ENCODE data around the gene BPGM. TPM values are rescaled to one million over a fixed set of nuclear protein-coding genes. Genes with fewer than 3 reads are reported as not detected.

BPGM gene
- total and polyA plus RNA-seq, 4 donors, result 44.7 to 121 (median 52.2) TPM

DNA sequence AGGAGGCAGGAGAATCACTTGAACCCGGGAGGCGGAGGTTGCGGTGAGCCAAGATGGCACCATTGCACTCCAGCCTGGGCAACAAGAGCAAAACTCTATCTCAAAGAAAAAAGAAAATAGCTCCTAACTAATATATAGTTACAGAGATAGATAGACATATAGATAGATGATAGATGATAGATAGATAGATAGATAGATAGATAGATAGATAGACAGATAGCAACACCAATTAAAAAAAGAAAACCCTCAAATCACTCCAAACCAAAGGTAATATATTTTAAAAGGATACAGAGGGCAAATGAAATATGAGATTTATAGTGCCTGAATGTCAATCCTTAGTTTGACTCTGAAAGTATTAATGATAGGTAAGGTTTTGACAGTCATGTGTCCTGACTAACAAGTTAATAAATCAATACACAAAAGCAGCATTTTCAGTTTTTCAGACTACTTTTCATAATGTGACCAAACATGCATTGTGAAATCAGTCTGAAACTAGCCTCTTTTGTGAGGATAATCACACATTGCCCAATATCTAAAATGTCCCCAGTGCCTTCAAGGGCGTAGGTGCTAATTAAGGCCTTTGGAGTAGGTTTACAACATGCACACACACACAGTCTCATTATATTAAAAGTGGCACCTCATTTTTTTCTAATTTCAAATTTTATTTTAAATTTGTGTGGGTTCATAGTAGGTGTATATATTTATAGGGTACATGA is 61.2 kb downstream of the BPGM start:
- no peak overlapping the region for H3K27ac ChIP-seq (ENCODE audit: low read depth, low read length)
- no peak overlapping the region for H3K4me3 ChIP-seq (ENCODE audit: low read depth, low read length)
- no peaks in the 10 kb centered on the region for H3K27me3 ChIP-seq (ENCODE audit: control insufficient read depth, insufficient read depth, low read length)
- DNase-seq (ENCODE audit: low read depth in 4 of 6, low spot score in 6 of 6), result no peak
- no peaks in the 10 kb centered on the region for H3K4me1 ChIP-seq (ENCODE audit: control insufficient read depth, insufficient read depth, low read length)
- no peaks in the 10 kb centered on the region for H3K36me3 ChIP-seq (ENCODE audit: control insufficient read depth, insufficient read depth, low read length)
- 100% methylated on average over 3 of the region's 4 CpGs for WGBS (ENCODE audit: insufficient coverage)
- no peaks in the 10 kb centered on the region for H3K9me3 ChIP-seq (ENCODE audit: control insufficient read depth, insufficient read depth, low read length)

DNA sequence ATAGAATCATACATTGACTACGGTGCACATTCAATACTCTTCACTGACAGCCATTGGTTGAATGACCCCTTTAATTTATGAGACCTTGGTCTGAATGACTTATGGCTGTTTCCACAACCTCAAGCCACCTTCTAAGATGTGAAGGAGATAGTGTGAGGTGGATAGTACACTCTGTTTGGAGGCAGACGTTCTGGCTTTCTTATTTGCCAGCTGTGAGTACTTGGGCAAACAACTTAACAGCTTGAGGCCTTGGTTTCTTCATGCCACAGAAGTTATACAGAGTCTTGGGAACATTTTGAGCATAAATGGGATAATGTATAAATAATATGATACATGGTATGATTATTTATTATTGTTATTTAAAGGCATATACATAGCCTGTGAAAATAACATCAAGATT is 62.0 kb downstream of the BPGM start:
- H3K4me1 ChIP-seq (ENCODE audit: control insufficient read depth, insufficient read depth, low read length), result no peaks in the 10 kb centered on the region
- H3K9me3 ChIP-seq (ENCODE audit: control insufficient read depth, insufficient read depth, low read length), result no peaks in the 10 kb centered on the region
- no CpG with 5 or more reads among the region's 2 CpGs for WGBS (ENCODE audit: insufficient coverage)
- DNase-seq (ENCODE audit: low read depth in 4 of 6, low spot score in 6 of 6), result no peak
- H3K27ac ChIP-seq (ENCODE audit: low read depth, low read length), result no peak overlapping the region
- no peaks in the 10 kb centered on the region for H3K36me3 ChIP-seq (ENCODE audit: control insufficient read depth, insufficient read depth, low read length)
- no peak overlapping the region for H3K4me3 ChIP-seq (ENCODE audit: low read depth, low read length)
- no peaks in the 10 kb centered on the region for H3K27me3 ChIP-seq (ENCODE audit: control insufficient read depth, insufficient read depth, low read length)

DNA sequence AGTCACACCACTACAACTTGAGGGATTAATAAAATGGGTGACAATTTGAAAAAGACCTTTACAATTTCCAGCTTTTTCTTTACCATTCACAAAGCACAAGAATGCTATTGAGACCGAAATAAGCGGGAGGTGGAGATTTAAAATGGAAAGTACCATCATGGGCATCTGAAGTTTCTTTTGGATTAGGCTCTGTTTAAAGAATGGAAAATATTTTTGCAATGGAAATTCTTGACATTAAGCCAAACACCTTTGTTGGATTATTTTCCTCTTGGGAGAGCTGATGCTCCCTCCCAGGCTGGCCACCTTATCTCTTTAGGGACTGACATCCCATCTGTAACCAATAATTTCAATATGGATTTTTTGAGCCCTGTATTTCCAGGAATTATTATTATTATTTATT is 62.5 kb downstream of the BPGM start:
- H3K9me3 ChIP-seq (ENCODE audit: control insufficient read depth, insufficient read depth, low read length), result no peaks in the 10 kb centered on the region
- no peak overlapping the region for H3K4me3 ChIP-seq (ENCODE audit: low read depth, low read length)
- WGBS (ENCODE audit: insufficient coverage), result no CpG with 5 or more reads among the region's 2 CpGs
- H3K27me3 ChIP-seq (ENCODE audit: control insufficient read depth, insufficient read depth, low read length), result no peaks in the 10 kb centered on the region
- no peak overlapping the region for H3K27ac ChIP-seq (ENCODE audit: low read depth, low read length)
- no peaks in the 10 kb centered on the region for H3K4me1 ChIP-seq (ENCODE audit: control insufficient read depth, insufficient read depth, low read length)
- no peaks in the 10 kb centered on the region for H3K36me3 ChIP-seq (ENCODE audit: control insufficient read depth, insufficient read depth, low read length)
- no peak for DNase-seq (ENCODE audit: low read depth in 4 of 6, low spot score in 6 of 6)

DNA sequence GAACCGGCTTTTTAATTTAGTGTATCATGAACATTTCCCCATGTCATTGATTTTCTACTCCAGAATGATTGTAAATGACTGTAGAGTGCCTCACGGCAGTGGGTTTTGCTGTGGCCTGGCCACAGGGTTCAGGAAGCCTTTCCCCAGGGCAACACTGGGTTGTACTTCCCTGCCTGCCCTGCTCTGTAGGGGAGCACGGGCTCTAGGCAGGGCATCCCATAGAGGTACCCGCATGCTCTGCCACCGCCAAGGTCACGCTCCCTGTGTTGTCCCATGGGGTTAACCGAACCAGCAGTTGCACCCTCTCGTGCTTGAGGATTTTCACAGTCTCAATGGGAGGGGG is 63.8 kb downstream of the BPGM start:
- H3K9me3 ChIP-seq (ENCODE audit: control insufficient read depth, insufficient read depth, low read length), result no peaks in the 10 kb centered on the region
- H3K27ac ChIP-seq (ENCODE audit: low read depth, low read length), result no peak overlapping the region
- H3K4me3 ChIP-seq (ENCODE audit: low read depth, low read length), result no peak overlapping the region
- no peaks in the 10 kb centered on the region for H3K36me3 ChIP-seq (ENCODE audit: control insufficient read depth, insufficient read depth, low read length)
- no peaks in the 10 kb centered on the region for H3K4me1 ChIP-seq (ENCODE audit: control insufficient read depth, insufficient read depth, low read length)
- WGBS (ENCODE audit: insufficient coverage), result 93% methylated on average over 7 of the region's 8 CpGs
- no peak for DNase-seq (ENCODE audit: low read depth in 4 of 6, low spot score in 6 of 6)
- no peaks in the 10 kb centered on the region for H3K27me3 ChIP-seq (ENCODE audit: control insufficient read depth, insufficient read depth, low read length)

DNA sequence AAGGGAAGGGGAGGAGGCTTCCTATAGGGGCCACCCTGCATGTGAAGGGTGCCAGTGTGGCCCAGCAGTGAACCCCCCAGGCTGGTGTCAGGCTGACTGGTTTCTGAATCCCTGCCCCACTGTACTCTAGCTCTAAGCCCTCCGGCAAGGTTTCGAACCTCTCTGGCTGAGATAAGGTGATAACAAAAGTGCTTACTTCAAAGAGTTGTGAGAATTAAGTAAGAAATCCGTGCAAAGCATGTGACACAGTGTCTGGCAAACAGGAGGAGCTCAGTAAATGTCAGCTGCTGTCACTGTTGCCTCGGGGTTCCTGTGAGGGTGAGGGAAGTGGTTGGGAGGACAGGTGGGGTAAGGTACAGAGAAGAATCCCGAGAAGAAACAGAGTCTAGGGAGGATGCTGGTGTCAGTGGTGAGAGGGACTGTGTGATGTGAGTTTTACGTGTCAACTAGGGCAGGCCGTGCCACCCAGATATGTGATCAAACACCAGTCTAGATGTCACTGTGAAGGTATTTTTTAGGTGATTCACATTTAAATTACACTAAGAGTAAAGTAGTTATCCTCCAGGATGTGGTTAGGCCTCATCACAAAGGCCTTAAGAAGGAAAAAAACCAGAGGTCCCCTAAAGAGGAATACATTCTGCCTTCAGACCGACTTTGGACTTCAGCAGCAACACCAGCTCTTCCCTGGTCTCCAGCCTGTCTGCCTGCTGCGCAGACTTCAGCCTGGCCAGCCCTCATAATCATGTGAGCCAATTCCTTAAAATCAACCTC is 64.4 kb downstream of the BPGM start:
- Histone ChIP-seq H3K4me3 (ENCODE audit: low read depth, low read length) (no peak overlapping the region), H3K27ac (ENCODE audit: low read depth, low read length) (no peak overlapping the region), H3K27me3 (ENCODE audit: control insufficient read depth, insufficient read depth, low read length) (no peaks in the 10 kb centered on the region), H3K36me3 (ENCODE audit: control insufficient read depth, insufficient read depth, low read length) (no peaks in the 10 kb centered on the region), H3K4me1 (ENCODE audit: control insufficient read depth, insufficient read depth, low read length) (no peaks in the 10 kb centered on the region), H3K9me3 (ENCODE audit: control insufficient read depth, insufficient read depth, low read length) (no peaks in the 10 kb centered on the region)
- no peak for DNase-seq (ENCODE audit: low read depth in 4 of 6, low spot score in 6 of 6)
- 83% methylated on average over 8 of the region's 9 CpGs for WGBS (ENCODE audit: insufficient coverage)

DNA sequence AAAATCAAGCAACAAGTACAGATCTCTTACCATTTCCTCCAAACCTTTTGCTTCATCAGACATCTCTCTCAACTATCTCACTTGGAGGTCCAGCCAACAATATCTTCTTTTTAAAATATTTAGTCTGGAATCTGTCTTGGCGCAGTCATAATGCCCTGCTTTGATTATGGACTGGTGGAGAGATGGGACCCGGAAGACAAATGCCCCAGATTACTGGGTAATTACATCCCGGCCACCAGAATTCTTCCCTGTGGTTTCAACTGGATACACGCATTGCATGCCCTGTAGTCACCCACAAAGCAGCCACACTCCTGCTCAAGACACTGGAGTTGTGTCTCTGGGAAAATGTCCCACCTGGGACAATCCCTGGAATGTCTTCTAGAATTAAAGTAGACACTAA is 65.5 kb downstream of the BPGM start:
- 70% methylated on average over 2 of the region's 4 CpGs for WGBS (ENCODE audit: insufficient coverage)
- no peak overlapping the region for H3K27ac ChIP-seq (ENCODE audit: low read depth, low read length)
- no peaks in the 10 kb centered on the region for H3K27me3 ChIP-seq (ENCODE audit: control insufficient read depth, insufficient read depth, low read length)
- no peak for DNase-seq (ENCODE audit: low read depth in 4 of 6, low spot score in 6 of 6)
- no peaks in the 10 kb centered on the region for H3K9me3 ChIP-seq (ENCODE audit: control insufficient read depth, insufficient read depth, low read length)
- H3K36me3 ChIP-seq (ENCODE audit: control insufficient read depth, insufficient read depth, low read length), result no peaks in the 10 kb centered on the region
- no peak overlapping the region for H3K4me3 ChIP-seq (ENCODE audit: low read depth, low read length)
- no peaks in the 10 kb centered on the region for H3K4me1 ChIP-seq (ENCODE audit: control insufficient read depth, insufficient read depth, low read length)

DNA sequence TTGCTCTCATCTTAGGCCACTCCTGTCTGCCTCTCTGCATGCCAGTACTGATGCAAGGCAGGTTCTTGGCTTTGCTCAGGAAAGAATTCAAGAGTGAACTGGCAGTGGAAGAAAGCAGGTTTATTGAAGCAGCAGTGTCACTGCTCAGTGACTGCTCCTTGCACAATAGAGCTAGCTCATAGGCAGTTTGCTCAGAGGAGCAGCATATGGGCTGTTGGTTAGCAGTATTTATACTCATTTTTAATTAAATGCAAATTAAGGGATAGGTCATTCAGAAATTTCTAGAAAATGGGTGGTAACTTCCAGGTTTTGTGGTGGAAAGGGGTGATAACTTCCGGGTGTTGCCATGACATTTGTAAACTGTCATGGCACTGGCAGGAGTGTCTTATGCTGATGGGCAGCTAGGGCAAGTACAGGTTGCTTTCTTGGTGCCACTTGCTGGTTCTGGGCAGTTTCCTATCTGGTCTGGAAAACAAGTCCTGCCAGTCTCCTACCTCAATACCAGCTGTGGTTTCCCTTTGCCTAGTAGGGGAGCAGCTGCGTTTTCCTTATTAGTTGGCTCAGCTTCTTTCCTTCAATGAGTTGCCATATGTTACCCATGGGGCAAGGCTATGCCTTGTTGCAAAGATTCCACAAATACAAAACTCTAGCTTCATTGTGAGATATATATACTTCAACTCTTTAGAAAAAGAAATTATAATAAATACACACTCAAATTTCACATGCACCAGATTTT is 68.0 kb downstream of the BPGM start:
- H3K4me3 ChIP-seq (ENCODE audit: low read depth, low read length), result no peak overlapping the region
- H3K27me3 ChIP-seq (ENCODE audit: control insufficient read depth, insufficient read depth, low read length), result no peaks in the 10 kb centered on the region
- no peak overlapping the region for H3K27ac ChIP-seq (ENCODE audit: low read depth, low read length)
- whole genome bisulfite sequencing (ENCODE audit: insufficient coverage), result 66% methylated on average over 2 of the region's 2 CpGs
- H3K4me1 ChIP-seq (ENCODE audit: control insufficient read depth, insufficient read depth, low read length), result no peaks in the 10 kb centered on the region
- peaks cover 3% of the 10 kb centered on the region for H3K9me3 ChIP-seq (ENCODE audit: control insufficient read depth, insufficient read depth, low read length)
- DNase-seq (ENCODE audit: low read depth in 4 of 6, low spot score in 6 of 6), result peak in 2 of 6 donors; percentile 42 to 86
- H3K36me3 ChIP-seq (ENCODE audit: control insufficient read depth, insufficient read depth, low read length), result no peaks in the 10 kb centered on the region

DNA sequence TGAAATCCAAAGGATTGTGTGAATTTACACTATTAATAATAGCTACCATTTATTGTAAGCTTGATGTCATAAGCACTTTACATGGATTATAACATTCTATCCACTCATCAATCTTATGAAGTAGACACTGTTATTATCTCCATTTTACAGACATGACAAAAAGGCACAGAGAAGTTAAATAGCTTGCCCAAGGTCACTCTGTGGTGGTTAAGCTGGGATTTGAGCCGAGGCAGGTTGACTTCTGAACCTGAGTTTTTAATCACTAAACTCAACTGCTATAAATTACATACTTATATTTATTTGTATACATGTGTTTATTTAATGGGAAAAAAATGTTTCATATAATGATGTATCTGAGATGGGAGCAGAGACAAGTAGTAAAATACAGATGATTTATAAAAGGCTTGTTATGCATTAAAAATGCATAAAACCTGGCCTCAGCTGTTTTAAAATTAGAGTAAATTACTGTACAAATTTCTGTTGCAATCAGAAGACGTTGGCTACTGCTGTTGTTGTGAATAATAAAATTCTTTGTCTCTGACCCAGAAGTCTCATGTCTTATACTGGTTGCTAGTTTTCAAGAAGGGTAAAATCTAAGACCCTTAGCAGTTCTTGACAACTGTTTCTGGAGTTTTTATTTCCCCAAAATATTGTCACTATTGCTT is 71.7 kb downstream of the BPGM start:
- Histone ChIP-seq H3K9me3 (ENCODE audit: control insufficient read depth, insufficient read depth, low read length) (peaks cover 3% of the 10 kb centered on the region), H3K36me3 (ENCODE audit: control insufficient read depth, insufficient read depth, low read length) (no peaks in the 10 kb centered on the region), H3K4me3 (ENCODE audit: low read depth, low read length) (no peak overlapping the region), H3K27me3 (ENCODE audit: control insufficient read depth, insufficient read depth, low read length) (no peaks in the 10 kb centered on the region), H3K27ac (ENCODE audit: low read depth, low read length) (peak overlapping the region; percentile 91), H3K4me1 (ENCODE audit: control insufficient read depth, insufficient read depth, low read length) (peaks cover 3% of the 10 kb centered on the region)
- DNase-seq (ENCODE audit: low read depth in 4 of 6, low spot score in 6 of 6), result no peak
- no CpG with 5 or more reads among the region's 2 CpGs for WGBS (ENCODE audit: insufficient coverage)

DNA sequence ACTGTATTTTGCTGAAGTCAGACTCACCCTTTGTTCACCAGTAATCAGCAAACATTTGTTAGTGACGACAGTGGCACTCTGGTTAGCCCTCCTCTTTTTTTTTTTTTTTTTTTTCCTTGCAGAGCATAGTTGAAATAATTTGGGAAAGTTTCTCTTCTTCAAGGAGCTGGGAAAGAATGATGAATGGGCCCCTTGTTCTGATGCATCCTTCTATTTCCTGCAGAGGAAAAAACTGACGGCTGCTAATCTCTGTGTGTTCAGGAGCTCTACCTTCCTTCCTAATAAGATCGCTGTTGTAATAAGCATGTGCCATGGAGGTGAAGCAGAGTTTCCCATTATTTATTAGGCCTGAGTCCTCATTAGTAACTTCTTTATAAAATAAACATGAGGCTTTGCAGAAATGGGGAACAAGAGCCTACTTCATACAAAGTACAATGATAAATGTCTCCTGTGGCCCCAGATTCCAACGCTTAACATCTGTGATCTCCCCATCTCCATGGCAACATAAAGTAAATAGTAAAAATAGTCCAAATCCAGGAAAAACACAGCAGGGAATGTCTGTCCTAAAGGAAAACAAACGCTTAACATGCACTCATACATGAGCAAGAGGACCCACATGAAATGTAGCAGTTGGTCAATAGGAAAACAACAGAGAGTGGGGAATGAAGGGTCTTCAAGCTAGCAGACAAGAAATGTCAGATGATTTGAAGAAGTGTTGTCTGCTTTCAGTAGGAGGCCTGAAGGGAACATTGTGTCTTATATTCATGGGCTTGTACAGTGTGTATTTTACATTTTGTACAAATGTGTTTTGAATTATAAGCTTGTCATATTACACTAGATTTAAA is 73.7 kb downstream of the BPGM start:
- peak overlapping the region; percentile 91 for H3K27ac ChIP-seq (ENCODE audit: low read depth, low read length)
- WGBS (ENCODE audit: insufficient coverage), result no CpG with 5 or more reads among the region's 5 CpGs
- H3K4me3 ChIP-seq (ENCODE audit: low read depth, low read length), result no peak overlapping the region
- no peaks in the 10 kb centered on the region for H3K36me3 ChIP-seq (ENCODE audit: control insufficient read depth, insufficient read depth, low read length)
- H3K4me1 ChIP-seq (ENCODE audit: control insufficient read depth, insufficient read depth, low read length), result peaks cover 3% of the 10 kb centered on the region
- H3K27me3 ChIP-seq (ENCODE audit: control insufficient read depth, insufficient read depth, low read length), result no peaks in the 10 kb centered on the region
- DNase-seq (ENCODE audit: low read depth in 4 of 6, low spot score in 6 of 6), result peak in 2 of 6 donors; percentile 69 to 75
- H3K9me3 ChIP-seq (ENCODE audit: control insufficient read depth, insufficient read depth, low read length), result peaks cover 3% of the 10 kb centered on the region
